GM23338 (cell line): ENCODE results near the gene IL20RB.

Experiments
- CREB1 ChIP-seq: fragments of 250-450 bp; sonication (Bioruptor Pico); IDR thresholded peaks from 2 replicates; pipeline ENCODE4 v1.5.0; 2020; ENCODE audit warnings: low read depth, mild to moderate bottlenecking, moderate library complexity
- EZH2 ChIP-seq: fragments of 200-600 bp; sonication (generic); IDR thresholded peaks from one replicate; pipeline ENCODE4 v1.8.0; 2017; ENCODE audit warnings: antibody characterized with exemption, mild to moderate bottlenecking, low read depth; ENCODE audit not compliant: unreplicated experiment
- EZH2phosphoT487 ChIP-seq: fragments of 200-600 bp; sonication (generic); IDR thresholded peaks from one replicate; pipeline ENCODE4 v1.8.1; 2018; ENCODE audit warnings: antibody characterized with exemption; ENCODE audit not compliant: unreplicated experiment
- JUNB ChIP-seq: IDR thresholded peaks from one replicate; pipeline ENCODE4 v1.6.1; 2016; ENCODE audit warnings: antibody characterized with exemption; ENCODE audit not compliant: unreplicated experiment
- POLR2AphosphoS5 ChIP-seq: IDR thresholded peaks from 2 replicates; pipeline ENCODE4 v1.6.1; 2016; ENCODE audit warnings: antibody characterized with exemption, low read depth
- STAT1 ChIP-seq: IDR thresholded peaks from one replicate; pipeline ENCODE4 v1.6.1; 2016; ENCODE audit warnings: antibody characterized with exemption; ENCODE audit not compliant: unreplicated experiment
- ZNF114 ChIP-seq: fragments of 250-450 bp; sonication (Bioruptor Pico); IDR thresholded peaks from 2 replicates; pipeline ENCODE4 v1.5.0; 2020; ENCODE audit warnings: mild to moderate bottlenecking, moderate library complexity
- TF ChIP-seq, protein P1 (sequence below), 2 experiments: fragments of 200-600 bp in 1 of 2; sonication (generic) in 1 of 2; conservative IDR thresholded peaks; 2 replicates each; pipeline versions ENCODE4 v1.5.1 to v1.6.1; 2016 to 2017; ENCODE audit warnings: antibody characterized with exemption in 2 of 2, low read depth in 2 of 2, mild to moderate bottlenecking in 2 of 2, moderate library complexity in 1 of 2
- TF ChIP-seq, protein P2 (sequence below): IDR thresholded peaks from one replicate; pipeline ENCODE4 v1.6.1; 2018; ENCODE audit warnings: antibody characterized with exemption; ENCODE audit not compliant: unreplicated experiment
- TF ChIP-seq, protein P3 (sequence below): IDR thresholded peaks from 2 replicates; pipeline ENCODE4 v1.6.1; 2016; ENCODE audit warnings: antibody characterized with exemption

DNA sequence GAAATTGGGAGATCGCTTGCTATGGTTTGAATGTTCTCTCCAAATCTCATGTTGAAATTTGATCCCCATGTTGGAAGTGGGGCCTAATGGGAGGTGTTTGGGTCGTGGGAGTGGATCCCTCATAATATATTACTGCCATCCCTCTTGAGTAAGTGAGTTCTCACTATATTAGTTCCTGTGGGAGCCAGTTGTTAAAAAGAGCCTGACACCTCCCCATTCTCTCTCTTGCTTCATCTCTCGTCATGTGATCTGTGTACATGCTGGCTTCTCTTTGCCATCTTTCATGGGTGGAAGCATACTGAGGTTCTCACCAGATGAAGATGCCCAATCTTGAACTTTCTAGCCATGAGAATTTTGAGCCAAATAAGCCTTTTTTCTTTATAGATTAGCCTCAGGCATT, 43.0 kb upstream of the IL20RB start:
- TF ChIP-seq POLR2AphosphoS5 (no peak), ZNF114 (CRISPR knock-in tag) (no peak), EZH2 (no peak), EZH2phosphoT487 (no peak), CREB1 (CRISPR knock-in tag) (no peak), STAT1 (no peak), JUNB (no peak)
- TF ChIP-seq, protein P1, sequence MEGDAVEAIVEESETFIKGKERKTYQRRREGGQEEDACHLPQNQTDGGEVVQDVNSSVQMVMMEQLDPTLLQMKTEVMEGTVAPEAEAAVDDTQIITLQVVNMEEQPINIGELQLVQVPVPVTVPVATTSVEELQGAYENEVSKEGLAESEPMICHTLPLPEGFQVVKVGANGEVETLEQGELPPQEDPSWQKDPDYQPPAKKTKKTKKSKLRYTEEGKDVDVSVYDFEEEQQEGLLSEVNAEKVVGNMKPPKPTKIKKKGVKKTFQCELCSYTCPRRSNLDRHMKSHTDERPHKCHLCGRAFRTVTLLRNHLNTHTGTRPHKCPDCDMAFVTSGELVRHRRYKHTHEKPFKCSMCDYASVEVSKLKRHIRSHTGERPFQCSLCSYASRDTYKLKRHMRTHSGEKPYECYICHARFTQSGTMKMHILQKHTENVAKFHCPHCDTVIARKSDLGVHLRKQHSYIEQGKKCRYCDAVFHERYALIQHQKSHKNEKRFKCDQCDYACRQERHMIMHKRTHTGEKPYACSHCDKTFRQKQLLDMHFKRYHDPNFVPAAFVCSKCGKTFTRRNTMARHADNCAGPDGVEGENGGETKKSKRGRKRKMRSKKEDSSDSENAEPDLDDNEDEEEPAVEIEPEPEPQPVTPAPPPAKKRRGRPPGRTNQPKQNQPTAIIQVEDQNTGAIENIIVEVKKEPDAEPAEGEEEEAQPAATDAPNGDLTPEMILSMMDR (conservative IDR thresholded peaks at IDR 0.05; ENCODE audit: low read depth in 2 of 2) = no peak
- TF ChIP-seq, protein P2, sequence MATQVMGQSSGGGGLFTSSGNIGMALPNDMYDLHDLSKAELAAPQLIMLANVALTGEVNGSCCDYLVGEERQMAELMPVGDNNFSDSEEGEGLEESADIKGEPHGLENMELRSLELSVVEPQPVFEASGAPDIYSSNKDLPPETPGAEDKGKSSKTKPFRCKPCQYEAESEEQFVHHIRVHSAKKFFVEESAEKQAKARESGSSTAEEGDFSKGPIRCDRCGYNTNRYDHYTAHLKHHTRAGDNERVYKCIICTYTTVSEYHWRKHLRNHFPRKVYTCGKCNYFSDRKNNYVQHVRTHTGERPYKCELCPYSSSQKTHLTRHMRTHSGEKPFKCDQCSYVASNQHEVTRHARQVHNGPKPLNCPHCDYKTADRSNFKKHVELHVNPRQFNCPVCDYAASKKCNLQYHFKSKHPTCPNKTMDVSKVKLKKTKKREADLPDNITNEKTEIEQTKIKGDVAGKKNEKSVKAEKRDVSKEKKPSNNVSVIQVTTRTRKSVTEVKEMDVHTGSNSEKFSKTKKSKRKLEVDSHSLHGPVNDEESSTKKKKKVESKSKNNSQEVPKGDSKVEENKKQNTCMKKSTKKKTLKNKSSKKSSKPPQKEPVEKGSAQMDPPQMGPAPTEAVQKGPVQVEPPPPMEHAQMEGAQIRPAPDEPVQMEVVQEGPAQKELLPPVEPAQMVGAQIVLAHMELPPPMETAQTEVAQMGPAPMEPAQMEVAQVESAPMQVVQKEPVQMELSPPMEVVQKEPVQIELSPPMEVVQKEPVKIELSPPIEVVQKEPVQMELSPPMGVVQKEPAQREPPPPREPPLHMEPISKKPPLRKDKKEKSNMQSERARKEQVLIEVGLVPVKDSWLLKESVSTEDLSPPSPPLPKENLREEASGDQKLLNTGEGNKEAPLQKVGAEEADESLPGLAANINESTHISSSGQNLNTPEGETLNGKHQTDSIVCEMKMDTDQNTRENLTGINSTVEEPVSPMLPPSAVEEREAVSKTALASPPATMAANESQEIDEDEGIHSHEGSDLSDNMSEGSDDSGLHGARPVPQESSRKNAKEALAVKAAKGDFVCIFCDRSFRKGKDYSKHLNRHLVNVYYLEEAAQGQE = no peak
- TF ChIP-seq, protein P3, sequence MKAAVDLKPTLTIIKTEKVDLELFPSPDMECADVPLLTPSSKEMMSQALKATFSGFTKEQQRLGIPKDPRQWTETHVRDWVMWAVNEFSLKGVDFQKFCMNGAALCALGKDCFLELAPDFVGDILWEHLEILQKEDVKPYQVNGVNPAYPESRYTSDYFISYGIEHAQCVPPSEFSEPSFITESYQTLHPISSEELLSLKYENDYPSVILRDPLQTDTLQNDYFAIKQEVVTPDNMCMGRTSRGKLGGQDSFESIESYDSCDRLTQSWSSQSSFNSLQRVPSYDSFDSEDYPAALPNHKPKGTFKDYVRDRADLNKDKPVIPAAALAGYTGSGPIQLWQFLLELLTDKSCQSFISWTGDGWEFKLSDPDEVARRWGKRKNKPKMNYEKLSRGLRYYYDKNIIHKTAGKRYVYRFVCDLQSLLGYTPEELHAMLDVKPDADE = no peak
